Peyer's patch (tissue), 4 donors: ENCODE measurements around the gene PRSS23.
"Not testable (repeated sequence)": the region's sequence is repeated elsewhere in the genome, so short reads cannot be mapped to it uniquely, and the experiment has no call there.

Source experiments
- CTCF ChIP-seq, 6 experiments: fragments of 450-650 bp in 4 of 6; fragments of 200-600 bp in 2 of 6; sonication (generic) in 1 of 6; IDR thresholded peaks; one replicate each; pipeline ENCODE4 v1.5.1; 2017 to 2019; ENCODE audit warnings: antibody characterized with exemption in 6 of 6, mild to moderate bottlenecking in 3 of 6, moderate library complexity in 1 of 6
- POLR2A ChIP-seq, 2 donors: fragments of 450-650 bp; IDR thresholded peaks; one replicate each; pipeline ENCODE4 v1.5.1; 2017; ENCODE audit warnings: antibody characterized with exemption in 2 of 2, mild to moderate bottlenecking in 2 of 2, moderate library complexity in 2 of 2

DNA sequence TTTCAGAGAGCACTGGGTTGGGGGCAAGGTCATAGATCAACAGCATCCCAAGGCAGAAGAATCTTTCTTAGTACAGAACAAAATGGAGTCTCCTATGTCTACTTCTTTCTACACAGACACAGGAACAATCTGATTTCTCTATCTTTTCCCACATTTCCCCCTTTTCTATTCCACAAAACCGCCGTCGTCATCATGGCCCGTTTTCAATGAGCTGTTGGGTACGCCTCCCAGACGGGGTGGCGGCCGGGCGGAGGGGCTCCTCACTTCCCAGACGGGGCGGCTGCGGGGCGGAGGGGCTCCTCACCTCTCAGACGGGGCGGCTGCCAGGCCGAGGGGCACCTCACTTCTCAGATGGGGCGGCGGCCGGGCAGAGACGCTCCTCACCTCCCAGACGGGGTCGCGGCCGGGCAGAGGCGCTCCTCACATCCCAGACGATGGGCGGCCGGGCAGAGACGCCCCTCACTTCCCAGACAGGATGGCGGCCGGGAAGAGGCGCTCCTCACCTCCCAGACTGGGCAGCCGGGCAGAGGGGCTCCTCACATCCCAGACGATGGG lies 29.8 kb upstream of the PRSS23 start:
- not testable (repeated sequence) for TF ChIP-seq CTCF, POLR2A (IDR thresholded peaks at IDR 0.05)
